ENCODE measurements around the gene KPNA3. TPM values are rescaled to one million over a fixed set of nuclear protein-coding genes. Genes with fewer than 3 reads are reported as not detected.

KPNA3 gene
- total RNA-seq, 1 donor from 2014 or later, result 46.6 TPM

GRCh38 chr13:49652355-49653305 lies 139.9 kb downstream of the KPNA3 start:
- peaks cover 3% of the 10 kb centered on the region for H3K27me3 Mint-ChIP-seq (ENCODE audit: unreplicated experiment)
- H3K9me3 Mint-ChIP-seq (ENCODE audit: unreplicated experiment), result peaks cover 3% of the 10 kb centered on the region
- TF ChIP-seq CTCF (IDR thresholded peaks at IDR 0.05; ENCODE audit: partially characterized antibody, unreplicated experiment), result peak; percentile 27
- H3K4me3 Mint-ChIP-seq (ENCODE audit: unreplicated experiment), result no peak overlapping the region
- no peaks in the 10 kb centered on the region for H3K36me3 Mint-ChIP-seq (ENCODE audit: unreplicated experiment)
- H3K4me1 Mint-ChIP-seq (ENCODE audit: low read depth, unreplicated experiment), result peaks cover 12% of the 10 kb centered on the region
- DNase-seq, result peak; percentile 58
- peak overlapping the region; percentile 67 for H3K27ac Mint-ChIP-seq (ENCODE audit: unreplicated experiment)

GRCh38 chr13:49651570-49652354 lies 140.7 kb downstream of the KPNA3 start:
- no peak for DNase-seq
- H3K9me3 Mint-ChIP-seq (ENCODE audit: unreplicated experiment), result peaks cover 3% of the 10 kb centered on the region
- H3K4me1 Mint-ChIP-seq (ENCODE audit: low read depth, unreplicated experiment), result peaks cover 12% of the 10 kb centered on the region
- no peak overlapping the region for H3K27ac Mint-ChIP-seq (ENCODE audit: unreplicated experiment)
- H3K4me3 Mint-ChIP-seq (ENCODE audit: unreplicated experiment), result no peak overlapping the region
- H3K27me3 Mint-ChIP-seq (ENCODE audit: unreplicated experiment), result peaks cover 3% of the 10 kb centered on the region
- no peak for TF ChIP-seq CTCF (IDR thresholded peaks at IDR 0.05; ENCODE audit: partially characterized antibody, unreplicated experiment)
- no peaks in the 10 kb centered on the region for H3K36me3 Mint-ChIP-seq (ENCODE audit: unreplicated experiment)

GRCh38 chr13:49649963-49650312 lies 142.5 kb downstream of the KPNA3 start:
- H3K27ac Mint-ChIP-seq (ENCODE audit: unreplicated experiment), result no peak overlapping the region
- H3K9me3 Mint-ChIP-seq (ENCODE audit: unreplicated experiment), result peaks cover 3% of the 10 kb centered on the region
- peaks cover 3% of the 10 kb centered on the region for H3K27me3 Mint-ChIP-seq (ENCODE audit: unreplicated experiment)
- H3K4me1 Mint-ChIP-seq (ENCODE audit: low read depth, unreplicated experiment), result peaks cover 12% of the 10 kb centered on the region
- H3K36me3 Mint-ChIP-seq (ENCODE audit: unreplicated experiment), result no peaks in the 10 kb centered on the region
- DNase-seq, result no peak
- TF ChIP-seq CTCF (IDR thresholded peaks at IDR 0.05; ENCODE audit: partially characterized antibody, unreplicated experiment), result no peak
- H3K4me3 Mint-ChIP-seq (ENCODE audit: unreplicated experiment), result no peak overlapping the region

Other genes starting within 250 kb of the KPNA3 start
- 46.1 TPM for gene RCBTB1, start 207.1 kb downstream of the KPNA3 start, total RNA-seq (ENCODE audit: unreplicated experiment)
- gene ARL11, start 164.2 kb downstream of the KPNA3 start, total RNA-seq (ENCODE audit: unreplicated experiment), result not detected
- 26.4 TPM for gene EBPL, start 101.2 kb downstream of the KPNA3 start, total RNA-seq (ENCODE audit: unreplicated experiment)
- gene SPRYD7, start 143.7 kb upstream of the KPNA3 start, total RNA-seq (ENCODE audit: unreplicated experiment), result 8.3 TPM
- 43.1 TPM for gene TRIM13, start 204.4 kb upstream of the KPNA3 start, total RNA-seq (ENCODE audit: unreplicated experiment)
- 0.83 TPM for gene KCNRG, start 222.8 kb upstream of the KPNA3 start, total RNA-seq (ENCODE audit: unreplicated experiment)

Data from glutamatergic neuron (in vitro differentiated cells).